ENCODE data around the gene BGLAP.

Gene BGLAP

GRCh38 chr1:156281693-156282478 is 39.9 kb downstream of the BGLAP start:
- no peak for DNase-seq (ENCODE audit: low spot score)
- TF ChIP-seq CTCF (IDR thresholded peaks at IDR 0.05; ENCODE audit: extremely low read depth, insufficient read depth, missing control alignments), result no peak
- in situ Hi-C loops (cut with MboI; ENCODE audit: low pct_unique_long_range_greater_than_20kb, low sequenced_read_pairs, unreplicated experiment), result no loop called here

GRCh38 chr1:156282479-156283222 is 40.7 kb downstream of the BGLAP start, which contains the start of gene SMG5:
Gene SMG5, minus strand, starts transcription at chr1:156282825. Its CDS starts 145 bp downstream, at chr1:156282680.
- in situ Hi-C loops (cut with MboI; ENCODE audit: low pct_unique_long_range_greater_than_20kb, low sequenced_read_pairs, unreplicated experiment), result no loop called here
- no peak for TF ChIP-seq CTCF (IDR thresholded peaks at IDR 0.05; ENCODE audit: extremely low read depth, insufficient read depth, missing control alignments)
- DNase-seq (ENCODE audit: low spot score), result peak; percentile 96

DNA sequence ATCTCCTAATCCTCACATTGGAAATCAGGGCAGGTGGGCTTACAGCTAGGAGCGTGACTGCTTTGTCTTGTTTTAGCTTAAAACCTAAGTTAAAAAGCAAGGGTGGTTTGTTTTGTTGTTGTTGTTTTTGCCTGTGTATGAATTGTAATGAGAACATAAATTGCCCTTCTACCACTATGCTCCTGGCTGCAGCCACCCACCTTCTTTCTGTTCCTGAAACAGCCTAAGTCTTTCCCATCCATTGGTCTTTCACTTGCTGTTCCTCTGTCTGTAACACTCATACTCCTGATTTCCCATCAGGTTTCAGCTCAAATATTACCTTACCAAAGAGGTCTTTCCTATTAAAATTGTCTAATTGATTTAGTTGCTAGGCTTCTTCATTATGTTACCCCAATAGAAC is 41.5 kb downstream of the BGLAP start:
- in situ Hi-C loops (cut with MboI; ENCODE audit: low pct_unique_long_range_greater_than_20kb, low sequenced_read_pairs, unreplicated experiment), result no loop called here
- TF ChIP-seq CTCF (IDR thresholded peaks at IDR 0.05; ENCODE audit: extremely low read depth, insufficient read depth, missing control alignments), result no peak
- DNase-seq (ENCODE audit: low spot score), result no peak

DNA sequence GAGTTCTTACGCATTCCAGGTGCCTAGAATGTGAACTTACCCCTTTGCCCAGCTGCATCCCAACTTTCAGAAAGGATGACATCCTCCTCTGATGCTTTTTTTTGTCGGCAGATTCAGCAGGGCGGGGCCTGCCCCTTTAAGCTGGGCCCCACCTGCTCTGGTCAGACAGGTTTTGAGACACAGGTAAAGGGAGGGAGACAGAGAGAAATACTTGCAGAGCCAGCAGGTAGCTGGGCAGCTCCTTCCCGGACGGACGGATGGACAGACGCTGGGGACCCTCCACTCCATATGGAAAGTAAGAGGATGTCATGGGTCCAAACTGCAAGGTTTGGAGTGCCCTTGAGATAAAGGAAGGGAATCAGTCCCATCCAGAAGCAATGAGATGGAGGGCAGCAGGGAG is 42.1 kb downstream of the BGLAP start, which contains the start of gene TMEM79:
Gene TMEM79, plus strand, starts transcription at position 214 of the 400 bp plus-strand sequence. CDS start 902 bp downstream, outside the sequence.
- in situ Hi-C loops (cut with MboI; ENCODE audit: low pct_unique_long_range_greater_than_20kb, low sequenced_read_pairs, unreplicated experiment), result no loop called here
- no peak for DNase-seq (ENCODE audit: low spot score)

GRCh38 chr1:156284757-156285156 is 42.8 kb downstream of the BGLAP start:
- no peak for DNase-seq (ENCODE audit: low spot score)
- in situ Hi-C loops (cut with MboI; ENCODE audit: low pct_unique_long_range_greater_than_20kb, low sequenced_read_pairs, unreplicated experiment), result no loop called here
- no peak for TF ChIP-seq CTCF (IDR thresholded peaks at IDR 0.05; ENCODE audit: extremely low read depth, insufficient read depth, missing control alignments)

More for the DNA sequence above, 42.1 kb downstream of the BGLAP start, which contains the start of gene TMEM79:
- no peak for TF ChIP-seq CTCF (IDR thresholded peaks at IDR 0.05; ENCODE audit: extremely low read depth, insufficient read depth, missing control alignments)

DNA sequence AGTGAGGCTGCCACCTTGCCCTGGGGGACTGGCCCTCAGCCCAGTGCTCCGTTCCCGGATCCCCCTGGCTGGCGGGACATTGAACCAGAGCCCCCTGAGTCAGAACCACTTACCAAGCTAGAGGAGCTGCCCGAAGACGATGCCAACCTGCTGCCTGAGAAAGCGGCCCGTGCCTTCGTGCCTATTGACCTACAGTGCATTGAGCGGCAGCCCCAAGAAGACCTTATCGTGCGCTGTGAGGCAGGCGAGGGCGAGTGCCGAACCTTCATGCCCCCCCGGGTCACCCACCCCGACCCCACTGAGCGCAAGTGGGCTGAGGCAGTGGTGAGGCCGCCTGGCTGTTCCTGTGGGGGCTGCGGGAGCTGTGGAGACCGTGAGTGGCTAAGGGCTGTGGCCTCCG is 43.5 kb downstream of the BGLAP start:
- no peak for DNase-seq (ENCODE audit: low spot score)
- in situ Hi-C loops (cut with MboI; ENCODE audit: low pct_unique_long_range_greater_than_20kb, low sequenced_read_pairs, unreplicated experiment), result no loop called here
- no peak for TF ChIP-seq CTCF (IDR thresholded peaks at IDR 0.05; ENCODE audit: extremely low read depth, insufficient read depth, missing control alignments)

All from GM13977 (cell line).